ENCODE measurements around the gene EMC7. TPM values are rescaled to one million over a fixed set of nuclear protein-coding genes. Genes with fewer than 3 reads are reported as not detected.

EMC7 gene
- total RNA-seq, 1 experiment from 2014 or later: 55.6 TPM

- Histone ChIP-seq H2BK15ac (ENCODE audit: low read depth, low read length) (no peak overlapping the region), H3K79me2 (ENCODE audit: insufficient read depth, low read length) (peaks cover 7% of the 10 kb centered on the region; the same call in 1 of the 2 replicates), H3K23me2 (ENCODE audit: insufficient read length, low read depth, low read length, poor library complexity, severe bottlenecking) (peaks cover 8% of the 10 kb centered on the region), H4K5ac (ENCODE audit: insufficient read length, low read depth, low read length) (no peak overlapping the region), H4K91ac (ENCODE audit: insufficient read length, low read depth, low read length) (no peak overlapping the region), H3K9me3 (ENCODE audit: control insufficient read depth, low read depth, low read length) (no peaks in the 10 kb centered on the region), H3K18ac (ENCODE audit: insufficient read length, low read depth, low read length) (no peak overlapping the region), H2BK120ac (ENCODE audit: low read depth, low read length, poor library complexity, severe bottlenecking) (no peak overlapping the region), H2BK12ac (ENCODE audit: insufficient read length, low read depth, low read length) (no peak overlapping the region), H3K23ac (ENCODE audit: insufficient read length, low read depth, low read length) (no peak overlapping the region), H2BK20ac (ENCODE audit: low read depth, low read length, poor library complexity, severe bottlenecking) (no peak overlapping the region), H3K9ac (ENCODE audit: extremely low read depth, insufficient read length, low read length) (peak overlapping the region; percentile 33), H3K27ac (ENCODE audit: insufficient read length, low read depth, low read length) (no peak overlapping the region), H3T11ph (ENCODE audit: low read length) (no peak overlapping the region), H3K14ac (ENCODE audit: insufficient read depth, low read length) (no peak overlapping the region), H3K4ac (ENCODE audit: low read depth, low read length) (no peak overlapping the region), H3K79me1 (ENCODE audit: insufficient read depth, low read depth, low read length, poor library complexity, severe bottlenecking) (no peaks in the 10 kb centered on the region), H2BK5ac (ENCODE audit: insufficient read length, low read length) (no peak overlapping the region), H3K4me1 (ENCODE audit: insufficient read depth, low read length) (no peaks in the 10 kb centered on the region), H2AFZ (ENCODE audit: low read length) (no peak overlapping the region), H3K56ac (ENCODE audit: insufficient read length, low read depth, low read length) (no peak overlapping the region), H3K4me2 (ENCODE audit: insufficient read depth, insufficient read length, low read length) (peak overlapping the region; percentile 95), H3K27me3 (ENCODE audit: insufficient read depth, low read length) (no peaks in the 10 kb centered on the region), H2AK5ac (ENCODE audit: insufficient read length, low read length) (no peak overlapping the region), H4K8ac (replicated peaks; ENCODE audit: insufficient read length, low read depth, low read length) (no peak overlapping the region), H4K20me1 (ENCODE audit: control insufficient read depth, insufficient read depth, insufficient read length) (no peaks in the 10 kb centered on the region)
- no CpG with 5 or more reads among the region's 29 CpGs for WGBS (ENCODE audit: extremely low coverage, insufficient read length, low lambda C conversion rate)
- Mint-ChIP-seq H3K27me3 (ENCODE audit: low read depth) (no peaks in the 10 kb centered on the region), H3K4me1 (peaks cover 10 to 18% of the 10 kb centered on the region in 2 experiments; a peak in 3 of 4 replicates), H3K9me3 (no peaks in the 10 kb centered on the region), H3K36me3 (ENCODE audit: insufficient read depth in 1 of 3, low read depth in 3 of 3) (peaks cover 2 to 7% (median 4%) of the 10 kb centered on the region in 3 experiments; a peak in 2 of 7 replicates), H3K27ac (peak overlapping the region in 2 of 3 experiments; percentile 91 to 95; a peak in 3 of 7 replicates), H3K4me3 (peak overlapping the region; percentile 100)
- DNase-seq: no peak
- TF ChIP-seq CTCF (conservative IDR thresholded peaks at IDR 0.05): no peak
These were observed 688 bp upstream of the EMC7 start for GRCh38 chr15:34102175-34102925.

All from H9 (cell line).